ENCODE results near the gene C1GALT1C1L. TPM values are rescaled to one million over a fixed set of nuclear protein-coding genes. Genes with fewer than 3 reads are reported as not detected.
"Not testable (repeated sequence)": the region's sequence is repeated elsewhere in the genome, so short reads cannot be mapped to it uniquely, and the experiment has no call there.

The C1GALT1C1L gene
- polyA plus RNA-seq, 1 experiment: 0.77 TPM

DNA sequence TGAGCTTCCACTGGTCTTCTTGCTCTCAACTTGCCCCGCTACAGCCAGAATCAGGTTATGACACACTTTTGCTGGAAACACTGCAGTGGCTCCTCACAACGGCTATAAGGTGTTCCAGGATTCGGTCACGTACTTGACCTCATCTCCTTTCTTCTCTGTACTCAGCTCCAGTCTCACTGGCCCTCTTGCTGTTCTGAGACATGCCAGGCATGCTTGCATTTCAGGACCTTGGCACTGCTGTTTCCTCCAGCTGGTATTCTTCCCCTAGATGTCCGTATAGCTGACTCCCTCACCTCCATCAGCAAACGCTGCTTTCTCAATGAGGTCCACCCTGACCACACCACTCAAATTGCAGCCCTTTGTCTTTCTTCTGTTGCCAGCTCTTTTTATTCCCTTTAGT, 31.9 kb upstream of the C1GALT1C1L start:
- Histone ChIP-seq H3K9me3 (ENCODE audit: control insufficient read depth, insufficient read depth, low read length) (no peaks in the 10 kb centered on the region), H3K4me3 (ENCODE audit: low read depth, low read length) (no peak overlapping the region), H3K27me3 (ENCODE audit: control insufficient read depth, insufficient read depth, low read length) (no peaks in the 10 kb centered on the region), H3K27ac (ENCODE audit: low read depth, low read length) (no peak overlapping the region)
- ChIA-PET CTCF (no interaction called here), POLR2A (no interaction called here)
- TF ChIP-seq, protein P1, sequence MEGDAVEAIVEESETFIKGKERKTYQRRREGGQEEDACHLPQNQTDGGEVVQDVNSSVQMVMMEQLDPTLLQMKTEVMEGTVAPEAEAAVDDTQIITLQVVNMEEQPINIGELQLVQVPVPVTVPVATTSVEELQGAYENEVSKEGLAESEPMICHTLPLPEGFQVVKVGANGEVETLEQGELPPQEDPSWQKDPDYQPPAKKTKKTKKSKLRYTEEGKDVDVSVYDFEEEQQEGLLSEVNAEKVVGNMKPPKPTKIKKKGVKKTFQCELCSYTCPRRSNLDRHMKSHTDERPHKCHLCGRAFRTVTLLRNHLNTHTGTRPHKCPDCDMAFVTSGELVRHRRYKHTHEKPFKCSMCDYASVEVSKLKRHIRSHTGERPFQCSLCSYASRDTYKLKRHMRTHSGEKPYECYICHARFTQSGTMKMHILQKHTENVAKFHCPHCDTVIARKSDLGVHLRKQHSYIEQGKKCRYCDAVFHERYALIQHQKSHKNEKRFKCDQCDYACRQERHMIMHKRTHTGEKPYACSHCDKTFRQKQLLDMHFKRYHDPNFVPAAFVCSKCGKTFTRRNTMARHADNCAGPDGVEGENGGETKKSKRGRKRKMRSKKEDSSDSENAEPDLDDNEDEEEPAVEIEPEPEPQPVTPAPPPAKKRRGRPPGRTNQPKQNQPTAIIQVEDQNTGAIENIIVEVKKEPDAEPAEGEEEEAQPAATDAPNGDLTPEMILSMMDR (IDR thresholded peaks at IDR 0.05; ENCODE audit: low read depth, low read length): no peak
- DNase-seq (ENCODE audit: low read depth, low spot score): no peak

DNA sequence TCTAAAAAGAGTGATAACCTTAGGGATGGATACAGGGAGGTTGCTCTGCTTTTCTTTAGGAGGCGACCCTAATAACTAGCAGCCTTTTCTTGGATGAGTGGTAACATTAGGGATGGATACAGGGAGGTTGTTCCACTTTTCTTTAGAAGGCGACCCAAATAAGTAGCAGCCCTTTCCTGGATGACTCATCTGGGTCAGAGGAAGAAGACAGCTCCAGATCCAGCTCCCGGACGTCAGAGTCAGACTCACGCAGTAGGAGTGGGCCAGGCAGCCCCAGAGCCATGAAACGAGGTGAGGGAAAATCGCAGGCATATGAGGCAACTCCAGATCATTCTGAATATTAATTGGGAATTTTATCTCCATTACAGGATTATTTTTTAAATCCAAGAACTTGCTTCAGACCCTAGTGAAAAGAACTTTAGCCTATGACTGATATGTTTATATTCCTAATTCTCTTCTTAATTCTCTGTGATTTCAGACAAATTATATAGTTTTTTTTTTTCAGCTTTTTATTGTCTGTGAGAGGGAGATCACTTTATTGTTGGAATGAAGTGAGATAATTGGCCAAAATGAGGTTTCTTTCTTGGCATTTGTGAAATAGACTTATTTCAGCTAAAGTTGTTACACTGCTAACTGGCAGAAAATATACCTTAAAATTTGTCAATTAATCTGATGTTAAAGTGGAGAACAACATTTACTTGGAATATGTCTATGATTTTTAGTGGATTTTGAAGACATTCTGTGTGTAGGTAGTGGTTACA, 31.2 kb upstream of the C1GALT1C1L start:
- H3K9me3 ChIP-seq (ENCODE audit: control insufficient read depth, insufficient read depth, low read length): no peaks in the 10 kb centered on the region
- POLR2A ChIA-PET: no interaction called here
- TF ChIP-seq, protein P1 (IDR thresholded peaks at IDR 0.05; ENCODE audit: low read depth, low read length): no peak
- no peak for DNase-seq (ENCODE audit: low read depth, low spot score)
- H3K27me3 ChIP-seq (ENCODE audit: control insufficient read depth, insufficient read depth, low read length): no peaks in the 10 kb centered on the region
- CTCF ChIA-PET: no interaction called here
- H3K27ac ChIP-seq (ENCODE audit: low read depth, low read length): no peak overlapping the region
- H3K4me3 ChIP-seq (ENCODE audit: low read depth, low read length): no peak overlapping the region

DNA sequence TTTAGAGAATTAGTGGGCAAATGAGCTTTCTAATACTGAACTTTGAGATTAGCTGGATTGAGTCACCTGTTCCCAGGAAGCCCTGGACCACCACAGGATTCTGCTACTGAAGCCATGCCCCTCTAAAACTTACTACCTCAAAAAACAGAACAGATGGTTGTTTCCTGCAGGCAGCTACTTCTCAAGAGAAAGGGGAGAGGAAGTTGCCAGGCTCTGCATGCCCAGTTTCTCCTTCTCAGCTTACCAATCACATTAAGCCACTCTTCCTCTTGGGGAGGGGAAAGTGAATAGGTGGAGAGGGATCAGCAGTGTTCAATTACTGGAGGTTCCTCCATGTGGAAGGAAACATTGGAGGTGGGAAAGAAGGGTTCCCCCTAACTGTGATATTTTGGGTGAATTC, 24.9 kb upstream of the C1GALT1C1L start:
- no peak for DNase-seq (ENCODE audit: low read depth, low spot score)
- Histone ChIP-seq H3K4me3 (ENCODE audit: low read depth, low read length) (no peak overlapping the region), H3K9me3 (ENCODE audit: control insufficient read depth, insufficient read depth, low read length) (no peaks in the 10 kb centered on the region), H3K27ac (ENCODE audit: low read depth, low read length) (no peak overlapping the region), H3K27me3 (ENCODE audit: control insufficient read depth, insufficient read depth, low read length) (no peaks in the 10 kb centered on the region)
- CTCF ChIA-PET: no interaction called here
- POLR2A ChIA-PET: no interaction called here
- TF ChIP-seq, protein P1 (IDR thresholded peaks at IDR 0.05; ENCODE audit: low read depth, low read length): no peak

DNA sequence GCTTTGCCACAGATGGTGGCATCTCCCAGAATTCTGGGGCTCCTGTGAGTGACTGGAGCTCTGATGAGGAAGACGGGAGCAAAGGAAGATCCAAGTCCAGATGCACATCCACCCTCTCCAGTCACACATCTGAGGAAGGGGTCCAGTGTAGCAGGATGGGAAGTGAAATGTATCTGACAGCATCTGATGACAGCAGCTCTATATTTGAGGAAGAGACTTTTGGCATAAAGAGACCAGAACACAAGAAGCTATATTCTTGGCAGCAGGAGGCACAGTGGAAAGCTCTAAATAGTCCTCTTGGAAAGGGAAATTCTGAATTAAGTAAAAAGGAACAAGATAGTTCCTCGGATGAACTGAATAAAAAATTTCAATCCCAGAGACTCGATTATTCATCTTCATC, 23.5 kb upstream of the C1GALT1C1L start:
- H3K27ac ChIP-seq (ENCODE audit: low read depth, low read length): no peak overlapping the region
- H3K27me3 ChIP-seq (ENCODE audit: control insufficient read depth, insufficient read depth, low read length): no peaks in the 10 kb centered on the region
- TF ChIP-seq, protein P1 (IDR thresholded peaks at IDR 0.05; ENCODE audit: low read depth, low read length): no peak
- POLR2A ChIA-PET: no interaction called here
- no peak overlapping the region for H3K4me3 ChIP-seq (ENCODE audit: low read depth, low read length)
- no peak for DNase-seq (ENCODE audit: low read depth, low spot score)
- CTCF ChIA-PET: no interaction called here
- no peaks in the 10 kb centered on the region for H3K9me3 ChIP-seq (ENCODE audit: control insufficient read depth, insufficient read depth, low read length)

DNA sequence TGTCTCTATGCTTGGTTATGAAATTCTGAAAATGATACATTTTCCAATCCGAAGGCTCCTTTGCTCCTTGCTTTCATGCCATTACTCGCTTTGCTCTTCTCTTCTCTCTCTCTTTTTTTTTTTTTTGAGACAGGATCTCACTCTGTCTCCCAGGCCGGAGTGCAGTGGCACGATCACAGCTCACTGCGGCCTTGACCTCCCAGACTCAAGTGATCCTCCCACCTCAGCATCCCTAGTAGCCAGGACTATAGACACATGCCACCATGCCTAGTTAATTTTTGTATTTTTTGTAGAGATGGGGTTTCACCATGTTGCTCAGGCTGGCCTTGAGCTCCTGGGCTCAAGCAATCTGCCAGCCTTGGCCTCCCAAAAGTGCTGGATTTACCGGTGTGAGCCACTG, 21.9 kb upstream of the C1GALT1C1L start:
- H3K9me3 ChIP-seq (ENCODE audit: control insufficient read depth, insufficient read depth, low read length); H3K27me3 ChIP-seq (ENCODE audit: control insufficient read depth, insufficient read depth, low read length); H3K4me3 ChIP-seq (ENCODE audit: low read depth, low read length); H3K27ac ChIP-seq (ENCODE audit: low read depth, low read length); DNase-seq (ENCODE audit: low read depth, low spot score); CTCF ChIA-PET: not testable (repeated sequence)
- POLR2A ChIA-PET: interaction anchor here (0.7 kb wide), 1 partner anchor 10 kb away, joined by 3 read pairs; no protein-coding TSS in a partner anchor
